HL-60 (cell line): ENCODE results near the gene THNSL1.

Experiments
- DNase-seq, 2 experiments: peaks; one replicate each; pipeline ENCODE4 v3.0.0-alpha.2; 2010 to 2020; ENCODE audit warnings: low read depth in 1 of 2, low spot score in 1 of 2
- H3K27ac ChIP-seq: fragments of 250-450 bp; sonication (Bioruptor Pico); replicated peaks from 2 replicates; pipeline ENCODE4 v1.5.1; 2020; ENCODE audit warnings: mild to moderate bottlenecking, moderate library complexity
- H3K27me3 ChIP-seq: fragments of 250-450 bp; sonication (Bioruptor Pico); 2 replicates; pipeline ENCODE4 v1.5.1; 2021; ENCODE audit warnings: mild to moderate bottlenecking, moderate library complexity; ENCODE audit not compliant: insufficient read depth, poor library complexity, severe bottlenecking
- H3K4me3 ChIP-seq: replicated peaks from 2 replicates; pipeline ENCODE4 v1.5.1; 2011; ENCODE audit warnings: mild to moderate bottlenecking, control low read depth, low read length; ENCODE audit not compliant: insufficient read depth
- GABPA ChIP-seq: IDR thresholded peaks from 2 replicates; pipeline ENCODE4 v1.6.1; 2012; ENCODE audit warnings: low read depth
- POLR2AphosphoS5 ChIP-seq: IDR thresholded peaks from 2 replicates; pipeline ENCODE4 v1.6.1; 2012; ENCODE audit warnings: low read depth
- SPI1 ChIP-seq: IDR thresholded peaks from 2 replicates; pipeline ENCODE4 v1.6.1; 2012; ENCODE audit warnings: low read depth, mild to moderate bottlenecking, borderline replicate concordance
- TF ChIP-seq, protein P1 (sequence below): IDR thresholded peaks from one replicate; pipeline ENCODE4 v1.5.1; 2011; ENCODE audit warnings: low read length, control low read depth, inconsistent platforms; ENCODE audit not compliant: insufficient read depth
- TF ChIP-seq, protein P2 (sequence below): IDR thresholded peaks from 2 replicates; pipeline ENCODE4 v1.6.1; 2012; ENCODE audit warnings: low read depth; ENCODE audit not compliant: insufficient replicate concordance

The THNSL1 gene

DNA sequence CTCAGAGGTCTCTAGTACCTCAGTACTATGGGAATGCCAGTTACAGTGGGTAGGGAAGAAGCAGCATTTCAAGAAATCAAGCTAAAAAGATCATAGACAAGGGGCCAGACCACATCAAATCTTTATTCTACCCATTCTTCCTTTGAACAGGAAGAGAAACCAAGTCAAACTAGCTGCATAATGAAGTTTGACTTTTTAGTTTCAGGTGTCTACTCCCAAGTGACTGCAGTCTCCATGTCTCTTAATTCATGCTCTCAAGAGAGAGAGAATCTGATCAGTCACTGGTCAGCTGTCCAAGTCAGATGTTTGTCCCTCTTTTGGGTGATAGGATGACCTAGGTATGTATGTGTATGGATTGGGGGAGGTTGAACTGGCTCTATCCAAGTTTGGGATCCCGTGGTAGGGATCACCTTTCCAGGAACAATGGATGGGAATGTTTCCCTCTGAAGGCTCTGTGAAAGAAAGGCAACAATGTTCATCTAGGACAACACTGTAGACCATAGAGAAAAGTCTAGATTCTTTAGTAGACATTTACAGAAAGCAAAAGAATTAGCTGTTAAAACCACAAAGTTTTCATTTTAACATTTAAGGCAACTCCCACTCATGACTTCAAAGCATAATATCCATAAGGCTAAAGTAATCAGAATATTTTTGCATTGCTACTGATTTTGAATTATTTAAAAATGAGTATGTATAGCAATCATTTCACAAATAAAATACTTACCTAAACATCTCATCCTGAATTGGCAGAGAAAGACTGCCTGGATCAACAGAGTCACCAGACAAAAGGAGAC is 33.9 kb upstream of the THNSL1 start:
- no peak for DNase-seq
- no peak overlapping the region for H3K4me3 ChIP-seq
- H3K27me3 ChIP-seq, result no peaks in the 10 kb centered on the region
- TF ChIP-seq, protein P1, sequence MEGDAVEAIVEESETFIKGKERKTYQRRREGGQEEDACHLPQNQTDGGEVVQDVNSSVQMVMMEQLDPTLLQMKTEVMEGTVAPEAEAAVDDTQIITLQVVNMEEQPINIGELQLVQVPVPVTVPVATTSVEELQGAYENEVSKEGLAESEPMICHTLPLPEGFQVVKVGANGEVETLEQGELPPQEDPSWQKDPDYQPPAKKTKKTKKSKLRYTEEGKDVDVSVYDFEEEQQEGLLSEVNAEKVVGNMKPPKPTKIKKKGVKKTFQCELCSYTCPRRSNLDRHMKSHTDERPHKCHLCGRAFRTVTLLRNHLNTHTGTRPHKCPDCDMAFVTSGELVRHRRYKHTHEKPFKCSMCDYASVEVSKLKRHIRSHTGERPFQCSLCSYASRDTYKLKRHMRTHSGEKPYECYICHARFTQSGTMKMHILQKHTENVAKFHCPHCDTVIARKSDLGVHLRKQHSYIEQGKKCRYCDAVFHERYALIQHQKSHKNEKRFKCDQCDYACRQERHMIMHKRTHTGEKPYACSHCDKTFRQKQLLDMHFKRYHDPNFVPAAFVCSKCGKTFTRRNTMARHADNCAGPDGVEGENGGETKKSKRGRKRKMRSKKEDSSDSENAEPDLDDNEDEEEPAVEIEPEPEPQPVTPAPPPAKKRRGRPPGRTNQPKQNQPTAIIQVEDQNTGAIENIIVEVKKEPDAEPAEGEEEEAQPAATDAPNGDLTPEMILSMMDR, result no peak
- no peak for TF ChIP-seq SPI1
- TF ChIP-seq POLR2AphosphoS5, result no peak
- TF ChIP-seq, protein P2, sequence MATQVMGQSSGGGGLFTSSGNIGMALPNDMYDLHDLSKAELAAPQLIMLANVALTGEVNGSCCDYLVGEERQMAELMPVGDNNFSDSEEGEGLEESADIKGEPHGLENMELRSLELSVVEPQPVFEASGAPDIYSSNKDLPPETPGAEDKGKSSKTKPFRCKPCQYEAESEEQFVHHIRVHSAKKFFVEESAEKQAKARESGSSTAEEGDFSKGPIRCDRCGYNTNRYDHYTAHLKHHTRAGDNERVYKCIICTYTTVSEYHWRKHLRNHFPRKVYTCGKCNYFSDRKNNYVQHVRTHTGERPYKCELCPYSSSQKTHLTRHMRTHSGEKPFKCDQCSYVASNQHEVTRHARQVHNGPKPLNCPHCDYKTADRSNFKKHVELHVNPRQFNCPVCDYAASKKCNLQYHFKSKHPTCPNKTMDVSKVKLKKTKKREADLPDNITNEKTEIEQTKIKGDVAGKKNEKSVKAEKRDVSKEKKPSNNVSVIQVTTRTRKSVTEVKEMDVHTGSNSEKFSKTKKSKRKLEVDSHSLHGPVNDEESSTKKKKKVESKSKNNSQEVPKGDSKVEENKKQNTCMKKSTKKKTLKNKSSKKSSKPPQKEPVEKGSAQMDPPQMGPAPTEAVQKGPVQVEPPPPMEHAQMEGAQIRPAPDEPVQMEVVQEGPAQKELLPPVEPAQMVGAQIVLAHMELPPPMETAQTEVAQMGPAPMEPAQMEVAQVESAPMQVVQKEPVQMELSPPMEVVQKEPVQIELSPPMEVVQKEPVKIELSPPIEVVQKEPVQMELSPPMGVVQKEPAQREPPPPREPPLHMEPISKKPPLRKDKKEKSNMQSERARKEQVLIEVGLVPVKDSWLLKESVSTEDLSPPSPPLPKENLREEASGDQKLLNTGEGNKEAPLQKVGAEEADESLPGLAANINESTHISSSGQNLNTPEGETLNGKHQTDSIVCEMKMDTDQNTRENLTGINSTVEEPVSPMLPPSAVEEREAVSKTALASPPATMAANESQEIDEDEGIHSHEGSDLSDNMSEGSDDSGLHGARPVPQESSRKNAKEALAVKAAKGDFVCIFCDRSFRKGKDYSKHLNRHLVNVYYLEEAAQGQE, result no peak
- TF ChIP-seq GABPA, result no peak
- no peak overlapping the region for H3K27ac ChIP-seq

DNA sequence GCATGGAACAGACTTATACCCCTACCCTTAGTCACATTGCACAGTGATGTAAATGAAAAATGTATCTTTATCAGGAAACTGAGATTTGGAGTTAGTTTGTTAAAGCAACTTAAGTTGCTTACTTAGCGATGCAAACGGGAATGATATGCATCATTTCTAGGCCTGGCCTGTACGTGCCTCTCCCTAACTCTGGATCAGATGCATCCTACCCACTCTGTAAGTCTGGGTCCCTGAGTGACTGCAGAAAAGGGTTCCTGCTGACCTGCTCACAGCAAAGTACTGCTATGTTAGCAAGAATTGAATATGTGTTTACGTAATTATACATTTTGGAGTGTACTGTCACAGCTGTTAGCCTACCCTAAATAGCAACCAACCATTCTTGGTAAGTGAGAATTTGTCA is 33.3 kb upstream of the THNSL1 start:
- Histone ChIP-seq H3K27ac (no peak overlapping the region), H3K4me3 (no peak overlapping the region), H3K27me3 (no peaks in the 10 kb centered on the region)
- no peak for DNase-seq
- TF ChIP-seq, protein P2, result no peak
- TF ChIP-seq POLR2AphosphoS5, result no peak
- TF ChIP-seq, protein P1, result no peak
- TF ChIP-seq SPI1, result no peak
- no peak for TF ChIP-seq GABPA

DNA sequence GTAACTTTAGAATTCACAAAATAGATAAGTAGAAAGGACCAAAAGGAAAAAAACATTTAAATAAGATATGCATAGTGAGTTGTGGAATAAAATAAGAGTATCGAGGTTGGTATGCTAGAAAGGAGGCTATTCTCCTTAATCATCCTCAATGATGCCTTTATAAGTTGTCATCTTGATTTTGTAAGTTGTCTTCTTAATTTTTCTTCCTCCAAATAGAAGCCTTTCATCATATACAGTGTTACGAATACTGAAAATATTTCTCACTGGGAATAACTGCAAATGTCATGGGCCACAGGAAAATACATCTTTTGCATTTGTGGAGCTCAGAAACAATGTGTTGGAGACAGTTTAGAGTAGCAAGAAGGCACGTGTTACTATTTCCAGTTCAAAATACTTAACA is 32.5 kb upstream of the THNSL1 start:
- Histone ChIP-seq H3K27me3 (no peaks in the 10 kb centered on the region), H3K27ac (no peak overlapping the region), H3K4me3 (no peak overlapping the region)
- no peak for DNase-seq
- no peak for TF ChIP-seq GABPA
- TF ChIP-seq, protein P2, result no peak
- no peak for TF ChIP-seq SPI1
- no peak for TF ChIP-seq POLR2AphosphoS5
- TF ChIP-seq, protein P1, result no peak
